Retinal pigment epithelial cell (primary cell): ENCODE data around the gene FBXO33.
"Not testable (repeated sequence)": the region's sequence is repeated elsewhere in the genome, so short reads cannot be mapped to it uniquely, and the experiment has no call there.

Experiments
- DNase-seq: peaks from one replicate; pipeline ENCODE4 v3.0.0-alpha.2; 2010; ENCODE audit warnings: low read depth
- H3K4me3 ChIP-seq: 2 replicates; pipeline ENCODE4 v1.5.1; 2011; ENCODE audit warnings: mild to moderate bottlenecking, low read length, control low read depth, moderate library complexity
- CTCF ChIP-seq: conservative IDR thresholded peaks from 2 replicates; pipeline ENCODE4 v1.5.1; 2011; ENCODE audit warnings: low read depth, low read length, control low read depth, inconsistent platforms

Gene FBXO33

GRCh38 chr14:39365354-39365753 lies 66.9 kb downstream of the FBXO33 start:
- no peak for TF ChIP-seq CTCF
- no peak for DNase-seq
- no peak overlapping the region for H3K4me3 ChIP-seq

GRCh38 chr14:39364509-39364908 lies 67.7 kb downstream of the FBXO33 start:
- DNase-seq: no peak
- TF ChIP-seq CTCF: no peak
- no peak overlapping the region for H3K4me3 ChIP-seq

DNA sequence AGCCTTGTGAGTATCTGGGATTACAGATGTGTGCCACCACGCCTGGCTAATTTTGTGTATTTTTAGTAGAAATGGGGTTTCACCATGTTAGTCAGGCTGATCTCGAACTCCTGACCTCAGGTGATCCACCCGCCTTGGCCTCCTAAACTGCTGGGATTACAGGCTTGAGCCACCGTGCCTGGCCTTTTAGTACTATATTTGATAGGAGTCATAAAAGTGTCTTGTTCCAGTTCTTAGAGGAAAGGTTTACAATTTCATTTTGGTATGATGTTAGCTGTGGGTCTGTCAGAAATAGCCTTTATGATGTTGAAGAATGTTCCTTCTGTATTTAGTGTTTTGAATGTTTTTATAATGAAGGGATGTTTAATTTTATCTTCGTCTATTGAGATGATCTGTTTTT lies 70.7 kb downstream of the FBXO33 start:
- not testable (repeated sequence) for DNase-seq

DNA sequence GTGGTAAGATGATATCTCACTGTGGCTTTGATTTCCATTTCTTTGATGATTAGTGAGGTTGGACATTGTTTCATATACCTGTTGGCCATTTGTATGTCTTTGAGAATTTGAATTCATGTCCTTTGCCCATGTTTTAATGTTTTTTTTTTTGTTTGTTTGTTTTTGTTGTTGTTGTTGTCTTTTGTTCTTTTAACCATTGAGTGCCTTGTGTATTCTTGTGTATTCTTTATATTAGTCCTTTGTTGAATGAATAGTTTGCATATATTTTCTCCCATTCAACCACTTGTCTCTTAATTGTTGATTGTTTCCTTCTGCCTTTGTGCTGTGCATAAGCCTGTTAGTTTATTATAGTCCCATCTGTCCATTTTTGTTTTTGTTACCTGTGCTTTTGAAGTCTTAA lies 71.9 kb downstream of the FBXO33 start:
- no peak overlapping the region for H3K4me3 ChIP-seq
- DNase-seq: no peak
- no peak for TF ChIP-seq CTCF

More for the DNA sequence above, 70.7 kb downstream of the FBXO33 start:
- not testable (repeated sequence) for H3K4me3 ChIP-seq

DNA sequence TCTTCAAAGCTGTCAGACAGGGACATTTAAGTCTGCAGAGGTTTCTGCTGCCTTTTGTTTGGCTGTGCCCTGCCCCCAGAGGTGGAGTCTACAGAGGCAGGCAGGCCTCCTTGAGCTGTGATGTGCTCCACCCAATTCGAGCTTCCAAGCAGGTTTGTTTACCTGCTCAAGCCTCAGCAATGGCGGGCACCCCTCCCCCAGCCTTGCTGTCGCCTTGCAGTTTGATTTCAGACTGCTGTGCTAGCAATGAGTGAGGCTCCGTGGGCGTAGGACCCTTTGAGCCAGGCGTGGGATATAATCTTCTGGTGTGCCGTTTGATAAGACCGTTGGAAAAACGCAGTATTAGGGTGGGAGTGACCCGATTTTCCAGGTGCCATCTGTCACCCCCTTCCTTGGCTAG lies 73.2 kb downstream of the FBXO33 start:
- H3K4me3 ChIP-seq, DNase-seq: not testable (repeated sequence)

DNA sequence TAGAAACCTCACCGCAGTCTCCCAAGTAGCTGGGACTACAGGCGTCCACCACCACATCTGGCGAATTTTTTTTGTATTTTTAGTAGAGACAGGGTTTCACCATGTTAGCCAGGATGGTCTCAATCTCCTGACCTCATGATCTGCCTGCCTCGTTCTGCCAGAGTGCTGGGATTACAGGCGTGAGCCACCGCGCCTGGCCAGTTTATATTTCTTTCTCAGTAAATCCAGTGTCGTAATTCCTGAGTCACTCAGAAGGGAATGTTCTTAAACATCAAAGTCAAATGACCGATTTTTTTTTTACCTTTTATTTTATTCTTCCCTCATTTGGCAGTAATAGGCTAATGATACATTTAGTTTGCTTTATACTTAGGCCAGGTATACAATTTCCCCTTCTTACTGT lies 80.5 kb downstream of the FBXO33 start:
- H3K4me3 ChIP-seq: no peak overlapping the region
- no peak for DNase-seq

GRCh38 chr14:39350866-39351265 lies 81.4 kb downstream of the FBXO33 start:
- no peak for TF ChIP-seq CTCF
- no peak for DNase-seq
- no peak overlapping the region for H3K4me3 ChIP-seq

More for the DNA sequence above, 80.5 kb downstream of the FBXO33 start:
- no peak for TF ChIP-seq CTCF
